ENCODE measurements around the gene MOBP.
"Not testable (repeated sequence)": the region's sequence is repeated elsewhere in the genome, so short reads cannot be mapped to it uniquely, and the experiment has no call there.

The MOBP gene

DNA sequence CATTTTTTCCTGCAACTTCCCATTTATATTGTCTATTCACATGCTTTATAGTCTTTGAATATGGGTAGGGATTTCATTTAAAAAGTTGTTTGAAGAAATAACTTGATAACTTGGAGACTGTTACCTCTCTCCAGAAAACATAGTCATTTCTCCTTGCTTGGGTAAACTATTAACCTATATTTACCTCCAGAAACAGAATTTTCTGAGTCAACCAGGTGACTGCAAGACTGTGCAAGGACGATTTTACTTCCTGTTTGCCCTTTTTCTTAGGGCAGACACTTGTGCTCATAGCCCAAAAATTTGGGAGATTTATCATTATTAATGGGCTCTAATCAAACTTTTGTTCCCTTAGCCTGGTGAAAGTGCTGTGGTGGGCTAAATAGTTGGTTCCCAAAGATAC, 14.3 kb upstream of the MOBP start:
- DNase-seq = no peak

DNA sequence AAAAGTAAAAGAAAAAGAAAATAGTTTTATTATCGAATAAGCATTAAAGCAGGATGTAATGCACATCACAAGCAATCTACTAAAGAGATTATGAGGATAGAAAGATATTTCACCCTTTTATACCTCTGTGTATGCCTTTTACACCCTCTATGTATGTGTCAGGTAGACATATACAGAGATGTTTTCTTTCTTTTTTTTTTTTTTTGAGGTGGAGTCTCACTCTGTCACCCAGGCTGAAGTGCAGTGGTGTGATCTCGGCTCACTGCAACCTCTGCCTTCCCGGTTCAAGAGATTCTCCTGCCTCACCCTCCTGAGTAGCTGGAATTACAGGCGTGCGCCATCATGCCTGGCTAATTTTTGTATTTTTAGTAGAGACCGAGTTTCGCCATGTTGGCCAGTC, 13.6 kb upstream of the MOBP start:
- DNase-seq = not testable (repeated sequence)

DNA sequence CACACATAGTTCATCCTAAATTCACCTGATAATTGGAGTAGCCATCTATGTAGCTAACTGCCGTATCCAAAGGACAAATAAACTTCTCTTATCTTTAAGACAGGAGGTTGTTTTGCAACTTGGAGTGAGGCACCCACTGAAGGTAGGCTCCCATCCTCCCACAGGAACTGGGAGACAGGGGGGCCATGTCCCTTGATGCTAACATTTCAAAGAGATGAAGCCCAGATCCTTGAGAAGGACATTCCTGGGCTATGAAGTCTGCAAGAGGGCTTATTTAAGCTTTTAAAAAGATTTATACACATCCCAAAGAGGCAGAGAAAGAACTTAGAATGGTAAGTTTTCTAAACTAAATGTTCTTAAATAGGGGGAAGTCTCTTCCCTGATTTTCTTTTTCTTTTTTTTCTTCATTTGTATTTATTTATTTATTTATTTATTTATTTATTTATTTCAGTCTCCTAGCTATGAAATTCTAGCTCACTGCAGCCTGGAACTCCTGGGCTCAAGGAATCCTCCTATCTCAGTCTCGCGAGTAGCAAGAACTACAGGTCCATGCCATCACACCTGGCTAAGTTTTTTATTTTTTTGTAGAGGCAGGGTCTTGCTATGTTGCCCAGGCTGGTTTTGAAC, 12.8 kb upstream of the MOBP start:
- no peak for DNase-seq

DNA sequence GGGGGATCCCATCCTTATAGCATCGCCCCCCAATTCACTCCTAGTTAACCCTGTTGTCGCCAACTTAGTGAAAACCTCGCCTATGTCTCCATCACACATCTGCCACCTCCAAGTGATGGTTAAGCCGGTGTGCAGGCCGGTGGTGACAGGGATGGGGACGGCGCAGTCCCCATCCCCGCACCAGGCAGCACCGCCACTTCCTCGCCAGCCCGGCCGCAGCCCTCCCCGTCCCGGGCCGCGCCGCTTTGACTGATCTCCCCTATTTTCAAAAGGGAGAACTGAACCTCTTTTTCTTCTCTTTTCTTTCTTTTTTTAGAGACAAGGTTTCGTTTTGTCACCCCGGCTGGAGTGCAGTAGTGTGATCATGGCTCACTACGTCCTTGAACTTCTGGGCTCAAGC, 11.3 kb upstream of the MOBP start:
- no peak for DNase-seq

DNA sequence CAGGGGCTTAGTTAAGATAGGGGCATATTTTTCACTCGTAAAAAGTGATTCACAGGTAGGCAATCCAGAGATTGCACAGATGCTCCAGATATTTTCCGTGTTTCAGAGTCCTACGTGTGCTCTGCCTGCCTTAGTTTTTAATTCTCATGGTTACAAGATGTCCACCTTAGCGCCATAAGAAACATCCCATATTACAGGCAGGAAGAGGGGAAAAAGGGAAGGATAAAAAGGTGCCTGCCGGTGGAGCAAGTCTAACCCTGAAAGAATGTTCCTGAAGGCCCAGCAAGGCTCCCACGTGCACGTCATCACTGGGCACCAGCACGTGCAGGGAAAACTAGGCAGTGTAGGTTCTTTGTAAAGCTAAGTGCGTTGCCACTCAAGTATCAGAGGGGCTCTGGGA, 10.1 kb upstream of the MOBP start:
- no peak for DNase-seq

DNA sequence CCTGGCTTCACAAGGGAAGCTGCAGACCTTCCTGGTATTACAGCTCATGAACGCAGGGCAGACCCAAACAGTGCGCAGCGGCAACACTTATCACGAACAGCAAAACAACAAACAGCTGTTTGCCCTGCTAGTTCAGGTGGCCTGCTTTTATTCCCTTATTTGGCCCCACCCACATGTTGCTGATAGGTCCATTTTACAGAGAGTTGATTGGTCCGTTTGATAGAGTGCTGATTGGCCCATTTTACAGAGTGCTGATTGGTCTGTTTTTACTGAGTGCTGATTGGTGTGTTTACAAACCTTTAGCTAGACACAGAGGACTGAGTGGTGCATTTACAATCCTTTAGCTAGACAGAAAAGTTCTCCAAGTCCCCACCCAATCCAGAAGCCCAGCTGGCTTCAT, 8.9 kb upstream of the MOBP start:
- DNase-seq = not testable (repeated sequence)

DNA sequence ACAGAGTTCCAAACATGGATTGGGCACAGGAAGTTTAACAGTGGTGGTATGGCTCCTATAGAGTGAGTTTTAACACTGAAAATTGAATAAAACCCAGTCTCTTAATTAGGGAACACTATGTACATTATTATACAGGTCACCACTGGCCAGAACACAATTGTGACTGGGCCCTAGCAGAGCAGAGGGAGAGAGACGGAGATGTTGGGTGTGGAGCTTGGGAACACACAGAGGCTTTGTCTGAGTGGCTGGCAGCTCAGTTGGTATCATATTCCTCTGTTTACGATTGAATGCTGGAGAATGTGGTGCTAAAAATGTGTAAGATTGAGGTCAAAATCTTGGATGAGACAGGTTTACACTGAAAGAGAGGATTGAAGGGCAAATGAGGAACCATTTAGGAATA, 6.8 kb upstream of the MOBP start:
- DNase-seq = no peak

DNA sequence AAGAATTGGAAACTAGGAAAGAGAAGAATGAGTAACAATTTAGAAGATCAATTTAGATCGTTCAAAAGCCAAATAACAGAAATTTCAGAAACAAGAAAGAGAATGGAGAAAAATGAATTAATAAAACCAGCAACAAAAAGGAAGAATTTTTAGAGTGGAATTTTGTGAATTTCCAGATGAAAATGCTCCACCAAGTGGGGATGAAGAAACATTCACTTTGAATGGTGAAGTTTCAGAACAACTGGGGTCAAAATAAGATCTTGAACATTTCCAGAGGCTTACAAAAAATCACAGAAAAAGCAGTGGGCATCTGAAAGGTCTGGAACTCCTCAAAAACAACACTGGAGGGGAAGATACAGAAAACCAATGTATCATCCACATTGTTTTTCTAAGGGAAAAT, 4.2 kb upstream of the MOBP start:
- no peak for DNase-seq

DNA sequence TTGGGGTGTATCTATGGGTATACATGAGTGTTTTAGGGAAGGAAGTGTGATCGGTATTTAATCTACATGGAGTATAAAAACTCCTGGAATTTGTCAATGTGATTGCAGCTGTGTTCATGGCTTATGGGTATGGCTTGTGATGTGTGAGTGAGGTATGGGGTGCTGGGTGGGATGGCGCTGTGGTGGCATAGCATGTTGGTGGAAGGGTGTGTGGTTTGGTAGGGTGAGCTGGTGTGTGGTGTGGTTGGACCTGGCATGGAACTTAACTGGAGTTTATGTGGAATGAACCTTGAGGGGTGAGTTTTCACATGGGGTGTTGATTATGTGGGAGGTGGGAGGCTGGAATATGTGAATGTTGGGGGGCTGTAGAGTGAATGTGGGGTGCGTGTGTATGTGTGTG, 492 bp upstream of the MOBP start:
- DNase-seq = no peak

DNA sequence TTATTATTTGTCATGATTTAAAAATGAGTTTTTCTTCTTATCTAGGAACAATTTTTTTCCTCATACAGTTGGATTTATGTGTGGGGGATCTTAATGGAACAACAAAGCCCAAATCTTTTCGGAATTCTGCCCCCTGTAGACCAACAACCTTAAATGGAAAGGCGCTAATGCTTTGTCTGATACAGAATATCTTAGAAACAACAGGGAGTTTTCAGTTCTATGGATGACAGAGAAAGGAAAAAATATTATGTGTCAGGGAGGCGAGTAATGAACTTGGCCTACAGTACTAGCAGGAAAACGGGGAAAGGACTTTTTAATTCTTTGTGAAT, 592 bp downstream of the MOBP start:
- DNase-seq = no peak

DNA sequence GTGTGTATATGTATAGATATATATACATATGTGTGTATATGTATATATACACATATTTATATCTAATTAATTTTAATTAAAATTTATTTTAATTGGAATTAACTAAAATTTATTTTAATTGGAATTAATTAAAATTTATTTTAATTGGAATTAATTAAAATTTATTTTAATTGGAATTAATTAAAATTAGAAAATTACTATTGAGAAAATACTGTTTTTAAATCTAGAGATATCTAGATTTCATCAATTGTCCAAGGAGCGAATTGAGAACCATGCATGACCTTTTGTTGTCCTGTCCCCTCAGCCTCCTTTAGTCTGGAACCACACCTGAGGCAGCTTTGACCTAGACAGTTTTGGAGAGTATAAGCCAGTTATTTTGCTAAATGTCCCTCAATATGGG, 1.8 kb downstream of the MOBP start:
- no peak for DNase-seq

DNA sequence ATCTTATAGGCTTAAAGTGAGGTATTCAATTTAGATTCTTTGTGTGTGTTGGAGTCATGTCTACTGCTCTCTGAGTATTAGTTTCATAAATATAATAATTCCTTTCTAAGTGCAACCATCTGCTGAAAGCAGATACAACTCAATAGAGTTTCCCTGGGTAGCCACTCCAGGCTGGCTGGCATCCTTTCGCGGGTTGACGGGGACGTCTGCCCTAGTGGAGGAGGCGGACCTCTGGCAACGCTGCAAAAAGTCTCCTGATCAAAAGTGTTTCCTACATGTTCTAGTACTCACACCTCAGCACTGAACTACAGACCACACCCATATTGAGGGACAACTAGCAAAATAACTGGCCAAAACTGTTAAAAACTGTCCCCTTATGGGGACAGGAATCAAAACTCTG, 2.5 kb downstream of the MOBP start:
- DNase-seq = peak; percentile 55

DNA sequence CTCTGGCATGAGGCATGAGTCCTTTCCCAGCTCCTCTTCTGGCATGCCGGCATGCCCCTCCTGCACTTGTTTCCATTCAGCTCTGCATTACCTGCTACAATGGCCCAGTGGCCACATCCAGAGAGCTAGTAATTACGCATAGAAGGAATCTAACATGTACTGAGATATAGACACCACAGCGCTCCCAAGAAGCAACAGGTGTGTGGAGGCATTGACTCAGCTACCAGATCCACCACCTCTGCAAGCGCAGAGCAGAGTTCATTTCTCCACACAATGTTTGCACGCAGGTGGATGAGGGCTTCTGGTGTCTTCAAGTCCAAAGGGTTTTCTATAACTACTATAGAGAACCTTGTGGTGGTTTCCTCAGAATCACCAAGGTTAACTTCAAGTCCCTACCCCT, 4.2 kb downstream of the MOBP start:
- no peak for DNase-seq

DNA sequence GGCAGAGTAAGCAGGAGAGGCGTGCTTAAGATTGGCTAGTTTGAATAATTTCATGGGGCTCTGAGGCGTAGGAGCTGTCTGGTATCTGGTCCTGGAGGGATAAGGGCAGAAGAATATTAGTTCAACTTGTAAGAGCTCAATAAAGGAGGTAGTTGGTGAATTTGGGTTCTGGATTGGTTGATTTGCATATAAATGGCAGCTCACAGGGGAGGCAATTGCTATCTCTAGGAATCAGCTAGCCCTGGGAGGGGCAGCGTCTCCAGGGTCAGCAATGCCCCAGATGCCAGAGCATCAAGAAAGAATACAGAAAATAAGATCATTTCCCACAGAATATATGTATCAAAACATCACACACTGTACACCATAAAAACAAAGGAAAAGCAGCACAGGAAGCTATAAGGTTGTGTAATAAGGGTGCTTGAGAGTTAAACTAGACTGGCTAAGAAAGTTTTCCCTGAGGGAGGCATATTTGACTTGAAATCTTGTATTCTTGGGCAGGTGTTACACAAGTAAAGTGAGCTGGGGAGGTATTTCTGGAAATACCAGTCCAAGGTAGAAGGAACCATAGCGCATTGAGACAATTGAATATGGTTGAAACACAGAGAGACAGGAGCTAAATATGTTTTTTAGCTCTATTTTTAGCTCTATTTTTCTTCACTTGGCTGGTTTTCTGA, 6.1 kb downstream of the MOBP start:
- no peak for DNase-seq

DNA sequence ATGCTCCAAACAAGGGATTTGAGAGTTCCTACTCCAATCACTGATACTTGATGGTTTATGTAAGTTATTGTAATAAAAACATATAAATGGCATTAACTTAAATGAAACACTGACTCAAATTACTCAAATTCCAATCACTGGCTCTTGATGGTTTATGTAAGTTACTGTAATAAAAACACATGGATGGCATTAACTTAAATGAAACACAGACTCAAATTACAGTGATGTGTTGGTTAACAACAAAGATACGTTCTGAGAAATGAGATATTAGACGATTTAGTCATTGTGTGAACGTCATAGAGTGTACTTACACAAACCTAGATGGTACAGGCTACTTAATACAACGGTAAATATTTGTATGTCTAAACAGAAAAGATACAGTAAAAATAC, 6.6 kb downstream of the MOBP start:
- DNase-seq = no peak

DNA sequence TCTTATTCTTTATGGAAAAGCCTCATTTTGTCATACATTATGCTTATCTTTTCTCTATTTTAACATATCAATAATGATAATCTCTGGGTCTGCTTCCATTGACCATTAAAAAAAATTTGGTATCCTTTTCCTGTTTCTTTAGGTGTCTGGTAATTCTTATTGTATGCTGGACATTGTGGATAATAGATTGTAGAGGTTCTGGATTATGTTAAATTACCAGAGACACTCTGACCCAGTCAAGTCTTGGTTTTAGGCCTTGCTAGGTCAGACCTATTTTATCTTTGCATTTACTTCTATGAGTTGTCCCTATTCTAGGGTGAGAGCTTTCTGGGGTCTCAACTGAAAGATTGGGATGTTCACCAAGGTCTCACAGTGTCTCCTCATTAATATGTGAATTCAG, 9.3 kb downstream of the MOBP start:
- no peak for DNase-seq

DNA sequence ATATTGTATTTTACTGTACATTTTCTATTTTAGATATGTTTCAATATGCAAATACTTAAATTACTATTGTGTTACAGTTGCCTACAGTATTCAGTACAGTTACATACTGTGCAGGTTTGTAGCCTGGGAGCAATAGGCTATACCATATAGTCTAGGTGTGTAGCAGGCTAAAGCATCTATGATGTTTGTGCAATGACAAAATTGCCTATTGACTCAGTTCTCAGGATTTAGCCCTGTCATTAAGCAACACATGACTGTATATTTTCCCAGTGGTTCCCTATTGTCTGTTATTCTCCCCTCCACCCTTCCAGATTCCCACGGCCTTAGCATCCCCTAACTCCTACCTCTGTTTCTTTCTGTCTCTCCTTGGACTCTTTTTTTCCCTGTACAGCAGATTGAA, 10.7 kb downstream of the MOBP start:
- no peak for DNase-seq

DNA sequence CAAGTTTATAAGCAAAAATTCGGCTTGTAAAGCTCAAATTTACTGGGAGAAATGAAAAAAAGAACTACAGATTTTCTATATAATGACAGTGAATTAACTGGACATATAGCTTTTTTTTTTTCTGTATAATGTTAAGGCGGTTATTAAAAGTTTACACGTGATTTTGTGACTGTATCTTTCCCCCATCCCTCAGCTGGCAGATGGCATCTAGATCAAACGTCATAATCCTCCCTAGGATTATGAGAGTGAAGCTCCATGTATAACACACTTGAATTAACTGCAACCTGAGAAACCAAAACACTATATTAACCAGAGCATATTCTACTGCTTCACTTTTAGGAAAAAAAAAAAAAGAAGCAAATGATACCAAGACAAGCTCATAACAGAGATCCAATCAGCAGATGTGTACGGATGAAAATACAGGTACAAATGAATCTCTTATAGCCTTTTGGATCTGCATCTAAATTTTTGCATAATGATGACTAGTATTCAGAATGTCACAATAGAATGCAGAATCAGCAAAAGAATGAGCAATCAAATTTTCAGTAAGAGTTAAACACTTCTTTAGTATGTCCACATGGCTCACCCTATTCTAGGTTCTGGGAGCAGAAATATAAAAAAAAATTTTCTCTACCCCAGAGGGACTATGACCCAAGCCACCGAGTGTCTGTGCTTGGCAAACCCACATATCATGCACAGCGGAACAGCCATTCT, 12.4 kb downstream of the MOBP start:
- DNase-seq = peak; percentile 93

DNA sequence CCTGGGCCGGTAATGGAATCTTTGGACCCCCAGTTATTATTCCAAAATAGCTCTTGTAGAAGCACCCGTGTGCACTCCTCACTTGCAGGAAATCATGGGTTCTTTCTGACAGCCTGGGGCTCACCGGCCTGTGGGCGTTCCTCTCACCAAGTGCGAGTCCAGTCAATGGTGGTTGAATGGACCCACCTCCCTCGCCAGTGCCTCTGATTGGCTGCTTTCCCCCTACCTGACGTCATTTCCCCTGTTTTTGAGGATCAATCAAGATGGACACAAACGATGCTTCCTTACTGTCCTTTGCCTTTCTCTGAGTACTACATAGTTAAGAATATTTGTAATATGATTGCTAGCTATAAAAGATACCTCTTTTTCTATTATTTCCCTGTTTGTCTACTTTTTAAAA, 18.1 kb downstream of the MOBP start:
- no peak for DNase-seq

DNA sequence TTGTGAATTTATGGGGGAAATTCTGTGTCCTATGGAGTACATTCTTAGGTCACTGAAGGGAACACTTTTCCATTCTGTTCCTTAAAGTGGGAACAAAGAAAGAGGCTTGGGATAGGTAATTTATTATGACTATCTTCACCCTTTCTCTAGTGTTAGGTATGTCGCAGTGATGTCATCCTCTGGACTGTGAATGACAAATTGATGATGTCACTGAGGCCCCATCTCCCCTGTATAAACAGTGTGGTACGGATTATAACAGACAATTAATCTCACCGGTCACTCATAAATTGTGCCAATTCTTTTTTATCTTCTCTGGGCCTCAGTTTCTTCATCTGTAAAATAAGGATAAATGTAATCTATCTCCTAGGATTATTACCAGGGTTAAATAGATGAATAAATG, 23.5 kb downstream of the MOBP start:
- no peak for DNase-seq

DNA sequence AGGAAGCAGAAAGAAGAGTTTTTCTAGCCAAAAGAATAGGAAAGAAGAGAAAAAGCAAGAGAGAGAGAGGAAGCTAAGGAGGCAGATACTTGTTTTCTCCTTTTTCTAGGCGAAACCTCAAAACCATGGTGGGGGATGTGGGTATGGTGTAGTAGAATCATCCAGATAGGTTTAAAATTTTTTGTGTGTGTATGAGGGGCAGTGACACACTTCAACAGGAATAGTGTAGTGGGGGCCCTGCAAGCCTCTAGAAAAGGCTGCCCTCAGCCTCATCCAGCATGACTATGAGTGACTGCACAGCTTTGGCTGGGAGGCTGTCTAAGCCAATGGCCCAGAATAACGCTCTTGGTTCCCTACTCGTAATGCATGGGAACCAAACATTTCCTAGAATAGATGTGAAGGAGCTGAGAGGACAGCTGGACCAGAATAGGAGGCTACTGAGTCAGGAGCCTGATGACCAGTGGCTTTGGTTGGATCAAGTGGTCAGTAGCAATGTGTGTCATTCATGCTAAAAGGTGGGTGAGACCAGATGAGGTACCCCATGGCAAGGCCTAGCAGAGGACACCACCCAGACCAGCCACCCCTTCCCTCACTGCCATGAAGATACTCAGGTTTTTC, 24.4 kb downstream of the MOBP start:
- no peak for DNase-seq

DNA sequence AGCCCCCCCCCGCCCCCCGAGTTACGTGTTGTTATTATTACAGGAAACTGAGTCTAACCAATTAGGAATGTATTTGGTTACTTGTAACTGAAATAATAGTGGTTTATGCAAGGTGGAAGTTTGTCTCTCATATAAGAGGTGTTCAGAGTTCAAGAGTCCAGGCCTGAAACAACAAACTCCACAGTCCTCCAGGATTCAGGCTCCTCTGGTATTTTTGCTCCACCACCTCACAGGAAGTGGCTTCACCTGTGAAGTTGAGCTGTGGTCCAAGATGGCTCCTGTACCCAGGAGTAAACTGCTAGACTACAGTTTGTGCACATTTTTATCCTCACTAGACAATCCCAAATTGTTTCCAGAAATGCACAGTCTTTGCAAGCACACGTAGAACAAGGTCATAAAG, 27.3 kb downstream of the MOBP start:
- DNase-seq = no peak

DNA sequence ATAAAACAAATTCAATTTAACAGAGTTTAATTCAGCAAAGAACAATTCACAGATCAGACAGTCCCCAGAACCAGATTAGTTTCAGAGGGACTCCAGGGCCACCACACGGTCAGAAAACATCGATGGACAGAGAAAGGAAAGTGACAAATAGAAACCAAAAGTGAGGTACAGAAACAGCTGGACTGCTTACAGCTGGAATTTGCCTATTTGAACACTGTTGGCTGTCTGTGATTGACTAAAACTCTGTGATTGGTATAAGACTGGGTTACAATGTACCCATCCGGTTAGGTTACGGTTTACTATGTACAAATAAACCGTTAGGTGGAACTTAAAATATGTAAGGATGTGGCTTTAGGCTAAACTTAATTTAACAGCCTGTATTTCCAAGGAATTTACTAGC, 30.3 kb downstream of the MOBP start:
- DNase-seq = no peak

DNA sequence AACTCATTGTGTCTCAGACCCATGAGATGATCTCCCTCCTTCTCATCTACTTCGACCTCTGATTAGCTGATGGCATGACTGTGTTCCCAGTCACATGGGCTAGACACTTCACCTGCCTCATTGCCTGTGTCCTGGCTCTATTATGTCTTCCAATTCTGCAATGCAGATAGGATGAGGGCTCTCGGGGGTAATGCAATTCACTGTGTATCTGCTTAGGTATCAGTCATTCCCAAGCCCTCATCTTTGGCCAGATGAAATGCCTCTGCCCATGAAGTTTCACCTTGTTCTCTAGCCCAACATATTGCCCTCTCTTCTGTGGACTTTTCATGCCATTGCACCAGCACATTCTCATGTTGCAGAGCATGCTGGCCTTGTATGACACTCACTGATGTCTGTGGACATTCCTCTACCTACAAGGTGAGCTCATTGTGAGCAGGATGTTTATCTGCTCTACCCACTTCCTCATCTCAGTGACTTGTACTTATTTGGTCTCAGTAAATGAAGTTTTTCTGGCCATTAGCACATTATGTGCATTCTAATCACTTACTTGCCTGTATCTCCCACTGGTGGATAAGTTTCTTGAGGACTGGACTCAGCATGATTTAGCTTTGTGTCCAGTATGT, 32.3 kb downstream of the MOBP start:
- no peak for DNase-seq
